Pulmonary artery endothelial cell (primary cell): ENCODE data around the gene TAX1BP3. TPM values are rescaled to one million over a fixed set of nuclear protein-coding genes. Genes with fewer than 3 reads are reported as not detected.
"Not testable (repeated sequence)": the region's sequence is repeated elsewhere in the genome, so short reads cannot be mapped to it uniquely, and the experiment has no call there.

Experiments
- DNase-seq: peaks from one replicate; pipeline ENCODE4 v3.0.0-alpha.2; 2011; ENCODE audit warnings: low read depth, low spot score
- total RNA-seq: library from RNA; depleted of rRNA; stranded (reverse); fragments of >200 nt; gene quantifications from 2 replicates; pipeline ENCODE4 v1.2.3, GENCODE V29; 2014

Gene TAX1BP3, protein sequence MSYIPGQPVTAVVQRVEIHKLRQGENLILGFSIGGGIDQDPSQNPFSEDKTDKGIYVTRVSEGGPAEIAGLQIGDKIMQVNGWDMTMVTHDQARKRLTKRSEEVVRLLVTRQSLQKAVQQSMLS
- 166 and 230 TPM in 2 replicates for total RNA-seq

- peak; percentile 88 for DNase-seq
Measured at GRCh38 chr17:3668279-3669084, at the start of gene TAX1BP3, which contains the start of gene EMC6. Gene TAX1BP3, minus strand, starts transcription at chr17:3668578. Its CDS starts 52 bp downstream, at chr17:3668526. Gene EMC6, plus strand, starts transcription at chr17:3668812. Its CDS starts 335 bp downstream, at chr17:3669147.

DNA sequence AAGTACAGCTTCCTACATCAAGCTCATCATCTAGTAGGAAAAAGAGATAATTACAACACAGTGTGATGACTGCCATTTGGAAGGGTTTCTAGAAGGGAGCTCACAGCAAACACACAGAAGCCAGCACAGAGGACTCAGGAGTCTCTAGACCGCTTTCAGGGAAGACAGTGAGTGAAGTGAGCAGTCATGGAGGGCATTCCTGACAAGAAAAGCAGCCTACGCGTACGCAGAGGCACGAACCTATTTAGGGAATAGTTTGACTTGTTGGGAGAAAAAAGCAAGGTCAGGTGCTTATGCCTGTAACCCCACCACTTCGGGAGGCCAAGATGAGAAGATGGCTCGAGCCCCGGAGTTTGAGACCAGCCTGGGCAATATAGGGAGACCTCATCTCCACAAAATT, 46.9 kb upstream of the TAX1BP3 start:
- no peak for DNase-seq

- no peak for DNase-seq
Measured at GRCh38 chr17:3712811-3713463, 44.6 kb upstream of the TAX1BP3 start.

DNA sequence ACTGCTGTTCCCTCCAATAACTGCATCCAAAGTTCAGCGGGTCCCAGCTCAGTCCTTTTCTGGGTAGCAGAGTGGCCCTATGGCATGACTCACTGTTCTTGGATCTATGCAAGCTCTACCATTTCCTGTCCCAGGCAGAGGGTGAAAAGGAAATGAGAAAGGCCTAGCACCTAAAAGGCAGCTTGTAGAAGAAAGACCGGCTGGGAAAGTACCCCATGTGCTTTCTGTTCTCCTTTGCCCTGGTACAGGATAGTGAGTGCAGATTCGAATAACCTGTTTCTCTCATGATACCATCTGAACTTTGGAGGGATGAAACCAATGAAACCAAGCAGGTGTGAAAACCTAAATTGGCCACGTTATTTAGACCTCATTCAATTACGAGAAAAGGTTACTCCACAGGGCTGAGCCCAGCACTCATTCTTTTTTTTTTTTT, 42.6 kb upstream of the TAX1BP3 start:
- DNase-seq, result peak; percentile 35

DNA sequence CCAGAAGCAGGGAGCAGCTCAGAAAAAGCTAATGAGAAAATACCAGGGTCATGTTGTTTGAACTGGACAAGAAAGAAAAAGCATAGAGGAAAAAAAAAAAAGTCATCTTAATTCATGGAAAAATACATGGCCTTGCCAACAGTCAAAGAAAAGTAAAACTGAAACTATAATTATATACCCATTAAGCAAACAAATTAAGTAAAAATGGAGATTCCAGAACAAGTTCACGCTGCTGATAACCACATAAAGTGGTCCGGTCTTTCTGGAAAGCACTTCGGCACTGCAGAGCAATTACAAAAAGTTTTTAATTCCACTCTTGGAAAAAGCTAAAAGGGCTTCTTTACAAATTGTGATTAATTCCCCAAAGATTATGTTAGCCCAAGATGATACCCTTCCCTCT, 40.0 kb upstream of the TAX1BP3 start:
- no peak for DNase-seq

DNA sequence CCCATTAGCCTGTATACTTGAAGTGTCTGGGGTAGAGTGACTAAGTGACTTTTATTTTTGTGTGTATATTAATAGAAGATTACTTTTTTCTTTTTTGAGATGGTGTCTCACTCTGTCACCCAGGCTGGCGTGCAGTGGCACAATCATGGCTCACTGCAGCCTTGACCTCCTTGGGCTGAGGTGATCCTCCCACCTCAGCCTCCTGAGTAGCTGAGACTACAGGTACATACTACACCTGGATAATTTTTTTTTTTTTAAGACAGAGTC, 37.3 kb upstream of the TAX1BP3 start:
- not testable (repeated sequence) for DNase-seq

DNA sequence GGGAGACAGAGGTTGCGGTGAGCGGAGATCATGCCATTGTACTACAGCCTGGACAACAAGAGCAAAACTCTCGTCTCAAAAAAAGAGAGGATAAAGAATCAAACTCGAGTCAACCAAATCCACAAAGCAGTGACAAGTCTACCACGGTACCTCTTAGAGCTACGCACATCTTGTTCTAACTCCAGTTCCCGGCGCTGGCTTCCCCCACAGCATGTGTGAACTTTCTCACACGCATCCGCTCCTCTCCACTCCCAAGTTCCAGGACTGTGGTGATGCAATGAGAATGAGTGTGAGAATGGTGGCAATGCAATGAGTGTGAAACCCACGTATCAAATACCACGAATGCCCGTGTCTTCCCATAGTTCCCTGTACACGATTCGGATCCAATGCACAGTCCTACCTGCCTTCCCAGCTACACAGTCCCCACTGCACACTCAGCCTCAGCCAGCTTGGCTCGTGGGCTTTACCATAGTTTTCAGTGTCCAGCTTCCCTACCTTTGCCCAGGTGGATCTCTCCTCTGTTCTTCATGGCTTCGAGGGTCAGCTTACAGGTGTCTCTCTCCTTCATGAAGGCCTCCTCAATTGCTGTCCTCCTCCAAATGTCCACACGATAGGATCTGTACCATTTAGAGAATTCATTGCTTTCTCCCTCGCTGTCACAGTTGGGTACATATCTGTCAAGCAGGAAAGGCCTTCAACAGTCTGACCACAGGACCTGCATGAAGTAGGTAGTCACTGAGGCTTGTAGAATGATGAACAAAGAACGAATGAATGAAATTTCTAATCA, 36.7 kb upstream of the TAX1BP3 start:
- no peak for DNase-seq

DNA sequence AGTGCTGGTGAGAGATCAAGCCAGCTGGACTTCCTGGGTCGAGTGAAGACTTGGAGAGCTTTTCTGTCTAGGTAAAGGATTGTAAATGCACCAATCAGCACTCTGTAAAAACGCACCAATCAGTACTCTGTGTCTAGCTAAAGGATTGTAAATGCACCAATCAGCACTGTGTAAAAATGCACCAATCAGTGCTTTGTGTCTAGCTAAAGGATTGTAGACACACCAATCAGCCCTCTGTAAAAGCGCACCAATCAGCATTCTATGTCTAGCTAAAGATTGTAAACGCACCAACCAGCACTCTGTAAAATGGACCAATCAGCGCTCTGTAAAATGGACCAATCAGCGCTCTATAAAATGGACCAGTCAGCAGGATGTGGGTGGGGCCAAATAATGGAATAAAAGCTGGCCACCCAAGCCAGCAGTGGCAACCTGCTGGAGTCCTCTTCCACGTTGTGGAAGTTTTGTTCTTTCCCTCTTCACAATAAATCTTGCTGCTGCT, 33.7 kb upstream of the TAX1BP3 start:
- not testable (repeated sequence) for DNase-seq

DNA sequence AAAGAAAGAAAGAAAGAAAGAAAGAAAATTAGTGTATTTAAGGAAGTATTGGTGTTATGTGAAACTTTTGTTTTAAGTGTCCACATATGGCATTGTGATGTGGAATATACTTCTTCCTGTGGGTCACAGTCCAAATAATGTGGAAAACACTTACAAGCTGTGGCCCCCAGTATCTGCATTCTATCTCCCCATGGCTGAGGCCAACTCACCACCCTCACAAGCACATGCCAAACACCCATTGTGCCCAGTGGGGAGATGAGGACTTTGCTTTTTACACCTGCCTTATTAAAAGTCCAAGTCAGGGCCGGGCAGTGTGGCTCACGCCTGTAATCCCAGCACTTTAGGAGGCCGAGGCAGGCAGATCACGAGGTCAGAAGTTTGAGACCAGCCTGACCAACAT, 31.6 kb upstream of the TAX1BP3 start:
- DNase-seq, result no peak

- DNase-seq, result no peak
Measured at GRCh38 chr17:3698139-3698538, 29.8 kb upstream of the TAX1BP3 start.

DNA sequence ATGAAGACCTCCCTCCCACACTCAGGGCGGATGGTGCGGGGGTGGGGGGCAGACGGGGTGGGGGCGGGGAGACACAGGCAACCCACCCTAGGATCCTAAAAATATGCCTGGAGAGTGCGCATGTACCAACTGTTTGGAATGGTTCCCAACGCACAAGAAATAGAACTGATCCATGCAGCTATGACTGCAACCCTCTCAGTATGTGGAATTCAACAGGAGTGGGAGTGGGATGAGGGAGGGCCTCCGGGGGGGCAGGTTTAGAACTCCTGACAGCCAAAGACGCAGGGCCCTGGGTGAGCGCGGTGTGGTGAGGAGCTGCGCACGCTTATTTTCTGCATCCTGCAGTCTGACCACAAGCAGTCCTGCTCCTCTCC, 28.7 kb upstream of the TAX1BP3 start:
- no peak for DNase-seq

DNA sequence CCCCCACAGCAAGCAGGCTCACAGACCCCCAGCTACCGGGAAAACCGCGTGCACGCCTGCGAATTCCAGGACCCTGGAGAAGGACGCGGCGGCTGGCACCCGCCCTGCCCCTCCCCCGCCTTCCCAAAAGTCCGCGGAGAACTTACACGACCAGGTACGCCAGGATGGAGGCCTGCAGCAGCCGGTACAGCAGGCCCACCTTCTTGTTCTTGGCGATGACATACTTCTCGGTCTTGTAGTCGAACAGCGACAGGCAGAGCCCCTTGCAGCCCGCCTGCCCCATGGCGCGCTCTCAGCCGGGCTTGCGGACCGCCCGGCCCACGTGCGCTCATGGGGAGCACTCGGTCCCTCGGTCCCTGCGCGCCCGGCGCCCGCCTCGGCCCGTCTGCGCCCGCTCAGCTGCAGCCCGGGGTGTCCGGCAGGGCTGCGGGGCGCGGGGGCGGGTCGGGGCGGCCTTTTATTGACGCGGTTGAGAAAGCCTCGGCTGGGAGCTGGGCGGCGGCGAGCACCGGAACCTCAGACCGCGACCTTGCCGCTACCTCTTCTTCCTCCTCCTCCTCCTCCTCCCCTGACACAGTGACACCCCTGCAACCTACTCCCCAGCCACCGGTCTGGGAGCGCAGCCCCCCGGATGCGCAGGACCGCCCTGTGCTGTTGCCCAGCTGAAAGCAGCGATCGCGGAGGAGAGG, 27.5 kb upstream of the TAX1BP3 start, which contains the start of gene P2RX5:
P2RX5 (minus strand) TSS at position 433 of the 689 bp plus-strand sequence; CDS start at position 283, 150 bp downstream.
- DNase-seq, result no peak

DNA sequence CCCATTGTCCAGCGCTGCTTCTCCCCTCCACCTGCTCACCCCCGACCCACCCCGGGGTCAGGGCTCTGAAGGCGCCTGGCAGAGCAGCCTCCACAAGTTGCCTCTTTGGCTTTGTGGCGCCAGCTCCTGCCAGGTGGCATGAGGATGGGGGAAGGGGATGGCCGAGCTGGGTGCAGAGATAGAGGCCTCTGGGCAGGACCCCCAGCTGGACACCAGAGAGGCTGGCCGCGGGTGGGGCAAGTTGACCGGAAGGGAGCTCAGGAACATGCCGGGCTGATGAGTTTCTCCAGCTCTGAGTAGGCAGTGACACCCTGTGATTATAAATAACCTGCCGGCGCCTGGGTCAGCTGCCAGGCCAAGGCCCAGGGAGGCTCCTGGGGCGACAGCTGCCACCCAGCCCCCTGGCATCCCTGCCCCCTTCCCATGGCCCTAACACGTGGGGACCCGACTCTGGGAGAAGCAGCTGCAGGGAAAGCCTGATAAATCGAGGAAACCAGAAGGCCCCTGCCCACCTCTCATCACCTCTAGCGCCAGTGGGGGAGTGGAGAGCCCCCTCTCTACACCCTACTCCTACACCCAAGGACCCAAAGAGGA, 26.8 kb upstream of the TAX1BP3 start:
- no peak for DNase-seq

DNA sequence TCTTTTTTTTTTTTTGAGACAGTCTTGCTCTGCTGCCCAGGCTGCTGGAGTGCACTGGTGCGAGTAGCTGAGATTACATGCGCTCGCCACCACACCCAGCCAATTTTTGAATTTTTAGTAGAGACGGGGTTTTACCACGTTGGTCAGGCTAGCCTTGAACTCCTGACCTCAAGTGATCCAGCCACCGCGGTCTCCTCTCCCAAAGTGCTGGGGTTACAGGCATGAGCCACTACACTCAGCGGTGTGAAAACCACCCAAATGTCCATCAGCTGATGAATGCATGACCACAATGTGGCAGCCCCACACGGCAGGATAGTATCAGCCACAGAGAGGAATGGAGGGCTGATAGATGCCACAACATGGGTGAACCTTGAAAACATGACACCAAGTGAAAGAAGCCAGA, 25.5 kb upstream of the TAX1BP3 start:
- DNase-seq, result no peak

- DNase-seq, result no peak
Measured at GRCh38 chr17:3693141-3693540, 24.8 kb upstream of the TAX1BP3 start.

DNA sequence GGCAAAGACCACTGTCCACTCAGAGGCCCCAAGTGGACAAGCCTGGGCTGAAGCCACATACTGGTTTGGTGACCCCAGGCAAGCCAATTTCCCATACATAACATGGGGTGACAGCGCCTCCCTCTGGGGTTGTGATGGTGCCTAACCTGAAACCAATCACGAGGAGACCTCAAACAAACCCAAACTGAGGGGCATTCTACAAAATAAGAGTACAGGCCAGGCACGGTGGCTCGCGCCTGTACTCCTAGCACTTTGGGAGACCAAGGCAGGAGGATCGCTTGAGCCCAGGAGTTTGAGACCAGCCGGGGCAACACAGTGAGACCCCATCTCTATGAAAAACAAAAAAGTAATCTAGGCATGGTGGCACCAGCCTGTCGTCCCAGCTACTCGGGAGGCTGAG, 24.0 kb upstream of the TAX1BP3 start:
- DNase-seq, result no peak

GRCh38 chr17:3691617-3692067, 23.3 kb upstream of the TAX1BP3 start:
- DNase-seq, result no peak

GRCh38 chr17:3690094-3690715, 21.8 kb upstream of the TAX1BP3 start:
- no peak for DNase-seq

DNA sequence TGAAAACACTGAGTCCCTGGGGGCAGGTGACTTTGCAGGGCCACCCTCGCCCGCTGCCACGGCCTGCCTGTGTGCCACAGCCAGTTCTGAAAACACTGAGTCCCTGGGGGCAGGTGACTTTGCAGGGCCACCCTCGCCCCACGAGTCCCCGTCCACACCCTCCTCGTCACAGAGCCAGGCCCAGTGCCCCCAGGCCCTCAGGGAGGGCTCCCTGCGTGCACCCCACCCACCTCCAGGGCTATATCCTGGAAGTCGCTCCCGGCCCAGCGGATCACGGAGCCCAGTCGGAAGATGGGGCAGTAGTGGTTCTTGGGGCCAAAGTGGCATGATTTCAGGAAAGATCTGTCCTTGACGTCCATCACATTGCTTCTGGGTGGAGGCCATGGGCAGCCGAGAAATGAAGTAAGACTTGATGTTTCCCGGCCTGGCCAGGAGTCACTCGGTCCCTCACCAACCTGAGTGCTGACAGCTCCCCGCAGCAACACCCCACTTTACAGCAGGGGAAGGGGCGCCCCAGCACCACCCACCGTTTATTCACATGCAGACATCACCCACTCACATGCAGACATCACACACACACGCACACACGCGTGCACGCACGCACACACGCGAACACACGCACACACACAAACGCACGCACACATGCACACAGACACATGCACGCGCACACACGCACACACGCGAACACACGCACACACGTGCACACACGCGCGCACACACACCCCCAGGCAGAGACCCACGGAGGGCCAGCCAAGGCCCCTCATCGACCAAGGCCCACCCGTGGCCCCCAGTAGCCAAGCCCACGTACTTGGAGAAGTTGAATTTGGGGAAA, 21.1 kb upstream of the TAX1BP3 start:
- no peak for DNase-seq
